ENCODE data around the gene RAB6C.
"Not testable (repeated sequence)": the region's sequence is repeated elsewhere in the genome, so short reads cannot be mapped to it uniquely, and the experiment has no call there.

The RAB6C gene

GRCh38 chr2:129979629-129980155 lies at the start of gene RAB6C:
Gene RAB6C (plus strand): TSS chr2:129979666. CDS start chr2:129980116, 450 bp downstream.
- not testable (repeated sequence) for DNase-seq

GRCh38 chr2:129930451-129930850 lies 49.0 kb upstream of the RAB6C start:
- no peak for DNase-seq

GRCh38 chr2:129933387-129933786 lies 46.1 kb upstream of the RAB6C start:
- DNase-seq: not testable (repeated sequence)

GRCh38 chr2:129934044-129934822 lies 45.2 kb upstream of the RAB6C start:
- DNase-seq: no peak

- DNase-seq: no peak
These were observed 44.3 kb upstream of the RAB6C start for GRCh38 chr2:129935118-129935517.

GRCh38 chr2:129936334-129936934 lies 43.0 kb upstream of the RAB6C start:
- no peak for DNase-seq

- DNase-seq: not testable (repeated sequence)
These were observed 40.5 kb upstream of the RAB6C start for GRCh38 chr2:129938850-129939471.

GRCh38 chr2:129943456-129943855 lies 36.0 kb upstream of the RAB6C start:
- not testable (repeated sequence) for DNase-seq

- no peak for DNase-seq
These were observed 33.9 kb upstream of the RAB6C start for GRCh38 chr2:129945557-129945956.

GRCh38 chr2:129947712-129948111 lies 31.8 kb upstream of the RAB6C start:
- DNase-seq: not testable (repeated sequence)

GRCh38 chr2:129956171-129956570 lies 23.3 kb upstream of the RAB6C start:
- not testable (repeated sequence) for DNase-seq

GRCh38 chr2:129957891-129958290 lies 21.6 kb upstream of the RAB6C start:
- DNase-seq: no peak

GRCh38 chr2:129958736-129959135 lies 20.7 kb upstream of the RAB6C start:
- not testable (repeated sequence) for DNase-seq

GRCh38 chr2:129968605-129969004 lies 10.9 kb upstream of the RAB6C start:
- DNase-seq: not testable (repeated sequence)

- no peak for DNase-seq
These were observed 4.3 kb upstream of the RAB6C start for GRCh38 chr2:129975016-129975774.

GRCh38 chr2:129976969-129977368 lies 2.5 kb upstream of the RAB6C start:
- not testable (repeated sequence) for DNase-seq

- DNase-seq: no peak
These were observed 1.5 kb upstream of the RAB6C start for GRCh38 chr2:129977986-129978385.

GRCh38 chr2:129980246-129980645 lies 780 bp downstream of the RAB6C start:
- not testable (repeated sequence) for DNase-seq

GRCh38 chr2:129981689-129982088 lies 2.2 kb downstream of the RAB6C start:
- not testable (repeated sequence) for DNase-seq

GRCh38 chr2:129984426-129984825 lies 5.0 kb downstream of the RAB6C start:
- DNase-seq: no peak

- not testable (repeated sequence) for DNase-seq
These were observed 13.0 kb downstream of the RAB6C start for GRCh38 chr2:129992415-129993006.

- DNase-seq: not testable (repeated sequence)
These were observed 13.7 kb downstream of the RAB6C start for GRCh38 chr2:129993151-129993550.

All from cerebellar nuclear complex (tissue), 1 donor.